Measurements from ENCODE around the gene MRPL37. TPM values are rescaled to one million over a fixed set of nuclear protein-coding genes. Genes with fewer than 3 reads are reported as not detected.

Gene MRPL37
- total and polyA plus RNA-seq, 9 donors: 36.2 to 86.6 (median 47.9) TPM

- Histone ChIP-seq H3K27ac (no peak overlapping the region), H3K4me3 (no peak overlapping the region), H3K36me3 (no peaks in the 10 kb centered on the region), H3K27me3 (no peaks in the 10 kb centered on the region), H3K4me1 (ENCODE audit: insufficient read depth) (no peaks in the 10 kb centered on the region), H3K9me3 (no peaks in the 10 kb centered on the region)
- TF ChIP-seq CTCF (IDR thresholded peaks at IDR 0.05) (no peak), POLR2A (IDR thresholded peaks at IDR 0.05) (no peak), EP300 (IDR thresholded peaks at IDR 0.05) (no peak)
- 71 to 79% (median 75%) methylated on average over 10 of the region's 10 CpGs for WGBS, 3 donors
- intact Hi-C loops (cut with DNase I): no loop called here
- DNase-seq: peak in 1 of 5 donors; percentile 30
Measured at GRCh38 chr1:54172614-54173599, 27.1 kb upstream of the MRPL37 start.

DNA sequence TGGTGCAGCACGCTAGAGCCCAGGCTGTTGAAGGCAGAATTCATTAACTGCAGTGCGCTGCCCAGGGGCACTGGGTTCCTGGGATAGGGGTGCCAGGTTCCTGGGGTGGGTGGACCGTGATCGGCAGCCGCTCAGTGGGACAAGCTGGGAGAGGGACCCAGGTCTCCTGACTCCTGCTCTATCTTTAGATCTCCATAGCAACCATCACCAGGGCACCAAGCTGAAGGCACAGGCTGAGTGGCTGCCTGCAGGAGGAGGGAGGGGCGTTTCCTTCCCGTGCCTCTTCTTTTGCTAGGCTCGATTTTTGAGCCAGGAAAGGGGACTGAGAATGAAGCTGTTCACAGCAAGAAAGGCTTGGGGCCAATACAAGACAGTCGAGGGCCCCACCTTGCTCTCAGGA, 26.3 kb upstream of the MRPL37 start:
- no peaks in the 10 kb centered on the region for H3K9me3 ChIP-seq
- H3K4me3 ChIP-seq: no peak overlapping the region
- H3K27ac ChIP-seq: no peak overlapping the region
- DNase-seq: peak in 1 of 5 donors; percentile 7
- 71 to 85% (median 82%) methylated on average over 9 of the region's 9 CpGs for WGBS, 3 donors
- H3K36me3 ChIP-seq: no peaks in the 10 kb centered on the region
- no peaks in the 10 kb centered on the region for H3K27me3 ChIP-seq
- TF ChIP-seq EP300 (IDR thresholded peaks at IDR 0.05) (no peak), CTCF (IDR thresholded peaks at IDR 0.05) (no peak), POLR2A (IDR thresholded peaks at IDR 0.05) (no peak)
- intact Hi-C loops (cut with DNase I): no loop called here
- no peaks in the 10 kb centered on the region for H3K4me1 ChIP-seq (ENCODE audit: insufficient read depth)

GRCh38 chr1:54174106-54174505, 25.9 kb upstream of the MRPL37 start:
- intact Hi-C loops (cut with DNase I): no loop called here
- no peak overlapping the region for H3K4me3 ChIP-seq
- no peaks in the 10 kb centered on the region for H3K27me3 ChIP-seq
- TF ChIP-seq POLR2A (IDR thresholded peaks at IDR 0.05): no peak
- TF ChIP-seq CTCF (IDR thresholded peaks at IDR 0.05): no peak
- TF ChIP-seq EP300 (IDR thresholded peaks at IDR 0.05): no peak
- H3K36me3 ChIP-seq: no peaks in the 10 kb centered on the region
- no peak overlapping the region for H3K27ac ChIP-seq
- H3K9me3 ChIP-seq: no peaks in the 10 kb centered on the region
- H3K4me1 ChIP-seq (ENCODE audit: insufficient read depth): no peaks in the 10 kb centered on the region
- peak in 1 of 5 donors; percentile 7 for DNase-seq
- WGBS, 3 donors: 91 to 97% (median 93%) methylated on average over 4 of the region's 4 CpGs

DNA sequence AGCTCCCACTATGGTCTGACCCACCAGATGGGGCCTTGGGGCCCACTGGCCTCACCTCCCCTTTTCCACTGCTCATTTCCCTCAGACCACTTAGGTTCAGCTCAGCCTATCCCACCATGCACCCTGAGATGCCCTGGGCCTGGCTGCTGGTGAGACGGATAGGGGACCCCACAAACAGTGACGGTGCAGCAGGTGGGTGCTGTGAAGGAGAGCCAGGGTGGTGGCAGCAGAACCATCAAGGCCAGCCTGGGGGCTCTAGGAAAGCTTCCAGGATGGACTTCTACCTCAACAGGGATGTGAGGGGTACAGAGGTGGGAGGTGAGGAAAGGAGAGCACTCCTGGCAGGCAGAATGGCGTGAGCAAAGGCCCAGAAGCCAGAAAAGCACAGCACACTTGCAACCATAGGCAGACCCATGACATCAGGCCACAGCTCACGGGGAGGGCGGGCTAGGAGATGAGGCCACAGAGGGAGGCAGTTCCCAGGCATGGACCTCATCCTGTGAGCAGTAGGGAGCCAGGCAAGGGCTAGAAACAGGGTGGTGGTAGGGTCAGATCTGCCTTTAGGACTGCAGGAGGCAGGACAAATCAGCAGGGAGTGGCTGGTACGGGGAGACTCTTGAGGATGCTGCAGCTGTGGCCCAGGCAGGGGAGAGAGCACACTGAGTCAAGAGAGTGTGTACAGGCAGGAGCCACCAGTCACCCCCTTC, 23.2 kb upstream of the MRPL37 start:
- no peak for TF ChIP-seq CTCF (IDR thresholded peaks at IDR 0.05)
- TF ChIP-seq EP300 (IDR thresholded peaks at IDR 0.05): no peak
- no peak for TF ChIP-seq POLR2A (IDR thresholded peaks at IDR 0.05)
- Histone ChIP-seq H3K9me3 (no peaks in the 10 kb centered on the region), H3K4me3 (no peak overlapping the region), H3K27me3 (no peaks in the 10 kb centered on the region), H3K27ac (no peak overlapping the region), H3K4me1 (ENCODE audit: insufficient read depth) (no peaks in the 10 kb centered on the region), H3K36me3 (no peaks in the 10 kb centered on the region)
- 88 to 94% (median 89%) methylated on average over 6 of the region's 6 CpGs for WGBS, 3 donors
- intact Hi-C loops (cut with DNase I): no loop called here
- no peak for DNase-seq

Measured in ovary (tissue), 9 donors.